HG03571 (cell line): Measurements from ENCODE around the gene SARS2.

ENCODE experiments used
- ATAC-seq: cut with Tn5 transposase; IDR thresholded peaks from one replicate; pipeline ENCODE4 v1.9.1; 2021; ENCODE audit not compliant: unreplicated experiment

The SARS2 gene

GRCh38 chr19:38918526-38918925, 12.0 kb downstream of the SARS2 start:
- no peak for ATAC-seq

GRCh38 chr19:38917921-38918491, 12.6 kb downstream of the SARS2 start:
- no peak for ATAC-seq

DNA sequence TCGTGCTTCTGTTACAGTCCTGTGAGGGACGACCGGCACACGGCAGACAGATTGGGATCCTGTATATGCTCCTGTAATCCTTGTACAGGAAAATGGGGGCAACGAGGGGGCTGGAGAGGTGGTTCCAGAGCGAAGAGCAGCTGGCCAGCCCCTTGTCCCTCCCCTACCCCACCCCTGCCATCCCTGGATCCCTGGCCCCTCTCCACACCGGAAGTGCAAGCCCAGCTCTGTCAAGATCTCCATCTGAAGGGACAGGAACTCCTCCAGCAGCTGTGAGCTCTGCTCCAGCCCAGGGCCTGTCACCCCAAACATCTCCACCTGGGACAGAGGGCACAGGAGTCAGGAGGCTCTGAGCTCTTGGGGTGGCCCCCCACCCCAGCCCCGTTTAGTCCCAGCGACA, 13.0 kb downstream of the SARS2 start:
- ATAC-seq, result no peak

DNA sequence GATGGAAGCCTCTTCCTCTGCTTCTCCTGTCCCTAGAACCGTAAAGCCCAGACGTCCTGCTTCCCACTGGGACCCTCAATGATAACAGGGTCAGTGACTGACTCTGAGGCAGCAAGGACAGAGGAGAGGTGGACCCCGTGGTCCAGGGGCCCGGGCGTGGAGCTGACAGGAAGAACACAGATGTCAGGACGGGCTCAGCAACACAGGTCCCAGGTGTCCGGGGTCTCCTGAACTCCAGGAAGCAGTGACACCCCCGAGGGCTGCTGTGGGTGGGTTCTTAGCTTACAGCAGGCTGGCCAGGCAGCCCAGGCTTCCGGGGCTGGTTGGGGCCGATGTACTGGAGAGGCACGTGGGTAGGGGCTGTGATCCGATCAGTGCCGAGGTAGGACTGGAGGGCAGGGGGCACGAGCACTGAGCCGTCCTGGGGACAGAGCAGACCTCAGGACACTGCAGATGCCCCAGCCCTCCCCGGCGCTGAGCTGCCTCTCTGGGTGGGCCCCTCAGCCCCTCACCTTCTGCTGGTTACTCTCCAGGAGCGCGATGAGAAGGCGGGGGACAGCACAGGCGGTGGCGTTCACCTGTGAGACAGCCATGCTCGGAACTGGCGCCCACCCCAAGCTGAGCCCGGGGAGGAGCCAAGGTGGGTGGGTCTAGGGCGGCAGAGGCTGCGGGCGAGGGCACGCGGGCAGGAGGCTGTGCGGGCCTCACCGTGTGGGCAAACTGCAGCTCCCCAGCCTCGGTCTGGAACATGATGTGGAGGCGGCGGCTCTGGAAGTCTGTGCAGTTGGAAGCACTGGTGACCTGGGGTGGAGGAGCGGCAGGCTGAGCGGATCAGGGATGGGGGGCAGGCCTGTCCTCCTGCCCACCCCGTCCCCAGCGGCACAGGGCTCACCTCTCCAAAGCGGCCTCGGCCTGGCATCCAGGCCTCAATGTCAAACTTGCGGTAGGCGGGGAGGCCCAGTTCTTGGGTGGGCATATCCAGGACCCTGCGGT, 14.9 kb downstream of the SARS2 start:
- no peak for ATAC-seq

GRCh38 chr19:38913958-38914357, 16.6 kb downstream of the SARS2 start:
- ATAC-seq, result no peak

GRCh38 chr19:38912600-38913514, 17.7 kb downstream of the SARS2 start:
- ATAC-seq, result no peak

GRCh38 chr19:38911388-38912001, 19.1 kb downstream of the SARS2 start:
- no peak for ATAC-seq

GRCh38 chr19:38910488-38910887, 20.1 kb downstream of the SARS2 start:
- no peak for ATAC-seq

GRCh38 chr19:38908911-38909310, 21.7 kb downstream of the SARS2 start:
- ATAC-seq, result no peak

DNA sequence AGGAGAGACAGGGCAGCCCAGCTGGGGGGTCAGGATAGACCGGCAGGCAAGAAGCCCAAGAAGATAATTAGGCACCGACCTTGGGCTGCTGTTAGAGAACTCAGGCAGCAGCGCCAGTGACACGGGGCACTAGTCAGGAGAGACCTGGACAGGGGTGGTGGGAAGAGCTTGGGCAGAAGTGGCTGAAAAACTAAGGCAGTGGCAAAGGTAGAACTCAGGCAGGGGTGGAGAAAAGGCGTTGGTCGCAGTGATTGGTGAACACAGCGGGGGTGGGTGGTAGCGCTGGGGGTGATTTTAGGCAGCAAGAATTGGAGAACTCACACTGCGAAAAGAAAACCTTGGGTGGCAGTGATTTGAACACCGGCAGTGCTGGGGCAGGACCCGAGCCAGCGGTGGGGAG, 22.9 kb downstream of the SARS2 start:
- no peak for ATAC-seq

DNA sequence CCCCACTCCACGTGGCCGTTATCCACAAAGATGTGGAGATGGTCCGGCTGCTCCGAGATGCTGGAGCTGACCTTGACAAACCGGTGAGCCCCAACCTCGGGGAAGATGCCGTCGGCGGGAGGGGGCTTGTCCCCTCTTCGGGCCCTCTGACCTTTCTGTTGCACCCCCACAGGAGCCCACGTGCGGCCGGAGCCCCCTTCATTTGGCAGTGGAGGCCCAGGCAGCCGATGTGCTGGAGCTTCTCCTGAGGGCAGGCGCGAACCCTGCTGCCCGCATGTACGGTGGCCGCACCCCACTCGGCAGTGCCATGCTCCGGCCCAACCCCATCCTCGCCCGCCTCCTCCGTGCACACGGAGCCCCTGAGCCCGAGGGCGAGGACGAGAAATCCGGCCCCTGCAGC, 23.3 kb downstream of the SARS2 start:
- no peak for ATAC-seq

- ATAC-seq, result no peak
These were observed 24.9 kb downstream of the SARS2 start for GRCh38 chr19:38905620-38906019.

DNA sequence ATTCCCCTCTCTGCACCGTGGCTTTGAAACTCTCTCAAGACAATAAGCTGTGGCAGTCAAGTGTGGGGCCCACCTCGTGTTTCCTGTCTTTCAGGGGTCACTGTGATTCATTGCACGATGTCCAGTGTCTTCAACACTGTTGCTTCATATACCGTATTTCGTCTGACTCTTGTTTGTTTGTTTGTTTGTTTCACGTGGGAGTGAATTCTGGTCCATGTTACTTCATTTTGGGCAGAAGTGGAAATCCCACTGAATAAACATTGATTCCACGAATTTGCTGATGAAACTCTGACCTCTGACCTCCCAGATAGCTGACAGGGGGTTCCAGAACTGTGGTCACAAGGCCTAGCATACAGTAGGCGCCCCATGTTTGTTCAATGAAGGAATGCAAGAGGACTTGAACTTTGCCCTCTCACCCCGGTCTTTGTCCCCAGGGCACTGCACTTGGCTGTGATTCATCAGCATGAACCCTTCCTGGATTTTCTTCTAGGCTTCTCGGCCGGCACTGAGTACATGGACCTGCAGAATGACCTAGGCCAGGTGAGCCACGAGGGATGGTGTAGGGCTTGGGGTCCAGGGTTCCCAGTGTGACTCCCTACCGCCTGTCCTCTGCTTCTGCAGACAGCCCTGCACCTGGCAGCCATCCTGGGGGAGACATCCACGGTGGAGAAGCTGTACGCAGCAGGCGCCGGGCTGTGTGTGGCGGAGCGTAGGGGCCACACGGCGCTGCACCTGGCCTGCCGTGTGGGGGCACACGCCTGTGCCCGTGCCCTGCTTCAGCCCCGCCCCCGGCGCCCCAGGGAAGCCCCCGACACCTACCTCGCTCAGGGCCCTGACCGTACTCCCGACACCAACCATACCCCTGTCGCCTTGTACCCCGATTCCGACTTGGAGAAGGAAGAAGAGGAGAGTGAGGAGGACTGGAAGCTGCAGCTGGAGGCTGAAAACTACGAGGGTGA, 25.7 kb downstream of the SARS2 start:
- no peak for ATAC-seq

DNA sequence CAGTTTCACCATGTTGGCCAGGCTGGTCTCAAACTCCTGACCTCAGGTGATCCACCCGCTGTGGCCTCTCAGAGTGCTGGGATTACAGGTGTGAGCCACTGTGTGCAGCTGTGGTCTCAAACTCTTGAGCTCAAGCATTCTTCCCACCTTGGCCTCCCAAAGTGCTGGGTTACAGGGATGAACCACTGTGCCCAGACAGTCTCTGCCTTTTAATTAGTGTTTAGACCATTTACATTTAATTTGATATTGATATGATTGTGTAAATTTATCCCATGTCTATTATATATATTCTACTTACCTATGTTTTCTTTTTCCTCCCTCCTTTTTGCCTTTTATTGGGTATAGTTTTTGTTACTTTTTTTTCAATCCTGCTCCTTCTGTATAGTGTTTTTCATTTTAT, 28.9 kb downstream of the SARS2 start:
- no peak for ATAC-seq

DNA sequence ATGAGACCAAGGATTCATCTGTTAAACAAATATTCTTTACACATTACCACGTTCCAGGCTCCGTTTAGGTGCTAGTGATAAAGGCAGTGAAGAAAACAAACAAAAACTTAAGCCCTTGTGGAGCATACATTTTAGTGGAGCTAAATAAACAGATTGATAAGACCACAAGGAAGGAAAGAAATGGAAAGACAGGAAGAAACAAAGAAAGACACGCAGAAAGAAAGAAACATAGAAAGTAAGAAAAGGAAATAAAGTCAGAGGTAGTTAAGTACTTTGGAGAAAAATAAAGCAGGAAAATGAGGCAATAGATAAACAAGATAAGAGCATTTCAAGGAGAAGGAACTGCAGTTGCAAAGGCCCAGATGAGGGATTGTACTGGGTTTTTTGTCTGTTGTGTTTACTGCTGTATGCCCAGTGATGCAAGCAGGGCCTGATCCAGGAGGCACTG, 29.8 kb downstream of the SARS2 start:
- ATAC-seq, result no peak

GRCh38 chr19:38900202-38900629, 30.3 kb downstream of the SARS2 start:
- ATAC-seq, result no peak

DNA sequence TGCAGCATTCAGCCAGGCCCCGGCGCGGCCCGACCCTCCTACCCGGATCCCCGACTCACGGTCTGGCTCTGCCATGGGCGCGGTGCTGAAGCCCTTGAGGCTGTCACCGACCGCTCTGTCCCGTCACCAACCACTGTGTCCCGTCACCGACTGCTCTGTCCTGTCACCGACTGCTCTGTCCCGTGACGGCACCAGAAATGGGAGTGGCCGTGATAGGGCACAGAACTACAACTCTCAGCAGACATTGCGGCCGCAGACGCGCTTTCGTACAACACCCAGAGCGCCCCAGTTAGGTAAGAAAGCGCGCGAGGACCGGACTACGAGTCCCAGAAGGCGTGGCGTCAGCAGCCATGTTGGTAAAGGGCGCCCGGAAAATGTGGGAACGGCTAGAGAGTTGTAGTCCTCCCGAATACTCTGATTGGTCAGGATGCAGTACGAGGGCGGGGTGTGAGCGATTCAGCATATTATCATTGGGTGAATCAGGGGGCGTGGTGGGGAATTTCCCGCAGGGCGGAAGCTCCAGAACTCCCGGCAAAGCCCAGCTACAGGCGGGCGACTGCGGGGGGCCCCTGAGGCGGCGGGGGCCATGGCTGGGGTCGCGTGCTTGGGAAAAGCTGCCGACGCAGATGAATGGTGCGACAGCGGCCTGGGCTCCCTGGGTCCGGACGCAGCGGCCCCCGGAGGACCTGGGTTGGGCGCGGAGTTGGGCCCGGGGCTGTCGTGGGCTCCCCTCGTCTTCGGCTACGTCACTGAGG, 30.9 kb downstream of the SARS2 start, which contains the start of the genes NFKBIB and SIRT2:
Gene NFKBIB (plus strand): TSS at position 523 of the 755 bp plus-strand sequence. CDS start 64 bp downstream, at position 587.
Gene SIRT2 (minus strand): TSS at position 172 of the 755 bp plus-strand sequence. CDS start 97 bp downstream, at position 75.
- ATAC-seq, result peak; percentile 86

DNA sequence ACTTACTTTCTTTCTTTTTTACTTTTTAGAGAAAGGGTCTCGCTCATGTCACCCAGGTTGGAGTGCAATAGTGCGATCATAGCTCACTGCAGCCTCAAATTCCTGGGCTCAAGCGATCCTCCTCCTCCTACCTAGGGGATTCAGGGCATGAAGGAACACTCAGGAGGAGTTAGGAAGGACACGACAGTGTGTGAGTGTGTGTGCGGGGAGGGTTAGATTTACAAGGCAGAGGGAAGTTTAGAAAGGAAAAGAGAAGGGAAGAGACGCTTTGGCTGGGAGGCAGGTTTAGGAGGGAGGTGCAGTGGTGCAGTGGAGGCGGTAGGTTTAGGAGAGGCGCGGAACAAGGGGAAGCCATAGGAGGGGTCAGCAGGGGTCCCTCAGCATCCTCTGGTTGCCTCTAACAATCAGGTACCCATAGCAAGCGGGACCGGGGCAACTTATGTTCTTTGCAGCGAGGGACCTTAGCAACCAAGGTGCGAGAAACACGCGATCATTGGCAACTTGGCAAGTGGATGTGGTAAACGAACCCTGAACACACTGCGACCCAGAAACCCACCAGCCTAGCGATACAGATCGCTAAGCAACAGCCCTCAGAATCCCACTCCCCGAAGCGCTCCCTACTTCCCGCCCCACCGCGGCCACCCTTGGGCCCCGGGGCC, 31.6 kb downstream of the SARS2 start:
- ATAC-seq, result peak; percentile 2
